Measurements from ENCODE around the gene SFMBT1. TPM values are rescaled to one million over a fixed set of nuclear protein-coding genes. Genes with fewer than 3 reads are reported as not detected.

Gene SFMBT1
- polyA plus RNA-seq, 3 donors, result 0.61 to 2.7 (median 0.91) TPM

GRCh38 chr3:53046171-53047170 is 598 bp upstream of the SFMBT1 start:
- TF ChIP-seq CTCF (IDR thresholded peaks at IDR 0.05), result peak; percentile 36
- intact Hi-C loops (cut with micrococcal nuclease), result no loop called here
- WGBS (ENCODE audit: insufficient coverage), result 4% methylated on average over 112 of the region's 113 CpGs
- Histone ChIP-seq H3K9me3 (replicated peaks in 1 of 2; ENCODE audit: control insufficient read depth in 1 of 2, insufficient read depth in 1 of 2, low read length in 2 of 2) (no peaks in the 10 kb centered on the region), H3K36me3 (replicated peaks in 1 of 2; ENCODE audit: control insufficient read depth in 1 of 2, insufficient read depth in 2 of 2, low read length in 2 of 2) (no peaks in the 10 kb centered on the region), H3K9ac (ENCODE audit: insufficient read depth, low read length, poor library complexity, severe bottlenecking) (peak overlapping the region; percentile 60), H3K27ac (ENCODE audit: low read depth in 1 of 2, low read length in 2 of 2) (no peak overlapping the region), H3K27me3 (ENCODE audit: control insufficient read depth in 2 of 2, insufficient read depth in 2 of 2, low read length in 2 of 2) (peaks cover 12 to 41% of the 10 kb centered on the region in 2 donors), H3K79me2 (ENCODE audit: insufficient read depth, low read length) (peaks cover 22% of the 10 kb centered on the region), H3K4me2 (replicated peaks; ENCODE audit: extremely low read depth, low read length, poor library complexity, severe bottlenecking) (peak overlapping the region; percentile 80), H3K4me3 (replicated peaks in 1 of 3; ENCODE audit: low read depth in 2 of 3, low read length in 3 of 3) (peak overlapping the region; percentile 31 to 91 (median 89)), H2AFZ (ENCODE audit: insufficient read depth, low read depth, low read length, poor library complexity, severe bottlenecking) (peak overlapping the region; percentile 82), H3K4me1 (ENCODE audit: control insufficient read depth in 1 of 2, insufficient read depth in 2 of 2, low read length in 2 of 2) (peaks cover 12 to 23% of the 10 kb centered on the region in 2 donors), H4K20me1 (ENCODE audit: insufficient read depth, low read length) (no peaks in the 10 kb centered on the region)
- DNase-seq, result peak; percentile 38 to 48 (median 45)
- peaks cover 2 to 6% of the 10 kb centered on the region in 2 donors for H3K36me3 Mint-ChIP-seq
- peak overlapping the region; percentile 83 to 90 for H3K4me3 Mint-ChIP-seq
- peaks cover 15% of the 10 kb centered on the region for H3K4me1 Mint-ChIP-seq
- H3K9me3 Mint-ChIP-seq, result peaks cover 0 to 6% (median 2%) of the 10 kb centered on the region in 7 donors
- H3K27ac Mint-ChIP-seq, result no peak overlapping the region
- peaks cover 30 to 56% (median 51%) of the 10 kb centered on the region in 3 donors for H3K27me3 Mint-ChIP-seq (ENCODE audit: low read depth in 3 of 3)

- Histone ChIP-seq H3K27me3 (ENCODE audit: control insufficient read depth in 2 of 2, insufficient read depth in 2 of 2, low read length in 2 of 2) (peaks cover 12 to 41% of the 10 kb centered on the region in 2 donors), H3K4me2 (replicated peaks; ENCODE audit: extremely low read depth, low read length, poor library complexity, severe bottlenecking) (peak overlapping the region; percentile 91), H3K4me1 (ENCODE audit: control insufficient read depth in 1 of 2, insufficient read depth in 2 of 2, low read length in 2 of 2) (peaks cover 12 to 23% of the 10 kb centered on the region in 2 donors), H3K27ac (ENCODE audit: low read depth in 1 of 2, low read length in 2 of 2) (peak overlapping the region; percentile 46 to 76), H3K36me3 (replicated peaks in 1 of 2; ENCODE audit: control insufficient read depth in 1 of 2, insufficient read depth in 2 of 2, low read length in 2 of 2) (no peaks in the 10 kb centered on the region), H3K79me2 (ENCODE audit: insufficient read depth, low read length) (peaks cover 31% of the 10 kb centered on the region), H3K9ac (ENCODE audit: insufficient read depth, low read length, poor library complexity, severe bottlenecking) (peak overlapping the region; percentile 70), H3K9me3 (replicated peaks in 1 of 2; ENCODE audit: control insufficient read depth in 1 of 2, insufficient read depth in 1 of 2, low read length in 2 of 2) (no peaks in the 10 kb centered on the region), H2AFZ (ENCODE audit: insufficient read depth, low read depth, low read length, poor library complexity, severe bottlenecking) (peak overlapping the region; percentile 92), H4K20me1 (ENCODE audit: insufficient read depth, low read length) (no peaks in the 10 kb centered on the region), H3K4me3 (replicated peaks in 1 of 3; ENCODE audit: low read depth in 2 of 3, low read length in 3 of 3) (peak overlapping the region; percentile 74 to 93 (median 77))
- peaks cover 17% of the 10 kb centered on the region for H3K4me1 Mint-ChIP-seq
- TF ChIP-seq CTCF (IDR thresholded peaks at IDR 0.05), result no peak
- DNase-seq, result peak; percentile 24 to 52 (median 51)
- WGBS (ENCODE audit: insufficient coverage), result under 1% methylated on average over 101 of the region's 101 CpGs
- peaks cover 2 to 6% of the 10 kb centered on the region in 2 donors for H3K36me3 Mint-ChIP-seq
- peaks cover 30 to 53% (median 48%) of the 10 kb centered on the region in 3 donors for H3K27me3 Mint-ChIP-seq (ENCODE audit: low read depth in 3 of 3)
- H3K9me3 Mint-ChIP-seq, result peaks cover 0 to 6% (median 2%) of the 10 kb centered on the region in 7 donors
- intact Hi-C loops (cut with micrococcal nuclease), result no loop called here
- peak overlapping the region in 6 of 7 donors; percentile 65 to 87 (median 82) for H3K27ac Mint-ChIP-seq
- peak overlapping the region; percentile 93 to 97 for H3K4me3 Mint-ChIP-seq
These were observed 959 bp downstream of the SFMBT1 start for GRCh38 chr3:53044711-53045517.
